Loucy (cell line): ENCODE data around the gene CASK.
"Not testable (repeated sequence)": the region's sequence is repeated elsewhere in the genome, so short reads cannot be mapped to it uniquely, and the experiment has no call there.

ENCODE experiments used
- H2AFZ ChIP-seq: fragments of 200-600 bp; sonication (generic); 2 replicates; pipeline ENCODE4 v1.6.0; 2016; ENCODE audit warnings: antibody characterized with exemption, mild to moderate bottlenecking, low read length, moderate library complexity
- H3F3A ChIP-seq: fragments of 200-600 bp; 2 replicates; pipeline ENCODE4 v1.6.0; 2016; ENCODE audit warnings: antibody characterized with exemption, low read depth, mild to moderate bottlenecking
- H3K27me3 ChIP-seq: fragments of 200-600 bp; sonication (generic); 2 replicates; pipeline ENCODE4 v1.6.1; 2014; ENCODE audit warnings: low read length, mild to moderate bottlenecking; ENCODE audit not compliant: insufficient read depth, poor library complexity, severe bottlenecking
- H3K36me3 ChIP-seq: fragments of 200-600 bp; sonication (generic); 2 replicates; pipeline ENCODE4 v1.6.1; 2016; ENCODE audit warnings: low read length; ENCODE audit not compliant: insufficient read depth
- H3K4me1 ChIP-seq: fragments of 200-600 bp; sonication (generic); 2 replicates; pipeline ENCODE4 v1.5.1; 2014; ENCODE audit warnings: low read length, mild to moderate bottlenecking; ENCODE audit not compliant: insufficient read depth, poor library complexity, severe bottlenecking
- H3K4me2 ChIP-seq: fragments of 200-600 bp; sonication (generic); 2 replicates; pipeline ENCODE4 v1.6.0; 2014; ENCODE audit warnings: antibody characterized with exemption, low read length, low read depth, mild to moderate bottlenecking; ENCODE audit not compliant: poor library complexity, severe bottlenecking
- H3K4me3 ChIP-seq: fragments of 200-600 bp; sonication (generic); 2 replicates; pipeline ENCODE4 v1.5.1; 2014; ENCODE audit warnings: low read length, mild to moderate bottlenecking, mixed read lengths; ENCODE audit not compliant: poor library complexity, severe bottlenecking
- H3K79me2 ChIP-seq: fragments of 200-600 bp; sonication (generic); 2 replicates; pipeline ENCODE4 v1.6.1; 2014; ENCODE audit warnings: low read length; ENCODE audit not compliant: insufficient read depth
- H3K9ac ChIP-seq: fragments of 200-600 bp; sonication (generic); 2 replicates; pipeline ENCODE4 v1.6.0; 2014; ENCODE audit warnings: mild to moderate bottlenecking, low read depth, low read length, moderate library complexity; ENCODE audit not compliant: poor library complexity, severe bottlenecking
- H3K9me2 ChIP-seq: fragments of 200-600 bp; sonication (generic); replicated peaks from 2 replicates; pipeline ENCODE4 v1.6.1; 2016; ENCODE audit warnings: low read depth, low read length, mixed read lengths
- H3K9me3 ChIP-seq: fragments of 200-600 bp; sonication (generic); 2 replicates; pipeline ENCODE4 v1.6.1; 2014; ENCODE audit warnings: mild to moderate bottlenecking, antibody characterized with exemption, low read length, low read depth; ENCODE audit not compliant: insufficient read depth
- H4K20me1 ChIP-seq: fragments of 200-600 bp; sonication (generic); 2 replicates; pipeline ENCODE4 v1.6.0; 2014; ENCODE audit warnings: antibody characterized with exemption, low read length, mild to moderate bottlenecking; ENCODE audit not compliant: insufficient read depth, poor library complexity, severe bottlenecking
- EZH2phosphoT487 ChIP-seq: fragments of 200-600 bp; IDR thresholded peaks from 2 replicates; pipeline ENCODE4 v1.6.1; 2018; ENCODE audit warnings: antibody characterized with exemption, mild to moderate bottlenecking, moderate library complexity, borderline replicate concordance
- TF ChIP-seq, protein P1 (sequence below): fragments of 200-600 bp; sonication (generic); conservative IDR thresholded peaks from 2 replicates; pipeline ENCODE4 v1.5.1; 2014; ENCODE audit warnings: mild to moderate bottlenecking, antibody characterized with exemption, low read length

Gene CASK

DNA sequence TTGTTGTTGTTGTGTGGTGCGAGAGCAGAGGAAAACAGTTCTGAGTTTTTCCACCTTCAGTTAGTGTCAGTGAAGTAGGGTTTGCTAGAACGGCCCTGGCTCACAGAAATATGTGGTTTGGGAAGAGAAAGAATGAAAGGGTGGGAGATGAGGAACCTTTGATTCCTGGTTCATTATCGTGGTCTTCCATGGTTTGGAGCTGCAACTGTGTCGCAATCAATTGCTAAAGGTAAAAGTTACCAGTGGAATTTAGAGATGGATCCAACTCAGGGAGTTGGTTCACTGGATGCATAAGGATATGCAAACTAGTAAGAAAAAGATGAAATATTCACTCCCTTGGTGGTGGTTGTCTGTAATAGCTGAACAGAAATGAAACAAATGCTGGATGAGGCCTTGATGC lies 270.2 kb downstream of the CASK start:
- Histone ChIP-seq H3K79me2 (no peaks in the 10 kb centered on the region), H3K27me3 (no peaks in the 10 kb centered on the region), H2AFZ (no peak overlapping the region), H3K9ac (no peak overlapping the region), H3K4me2 (no peak overlapping the region), H3K9me3 (no peaks in the 10 kb centered on the region), H3K36me3 (peaks cover 13% of the 10 kb centered on the region; the same call in 1 of the 2 replicates), H4K20me1 (no peaks in the 10 kb centered on the region), H3K4me3 (no peak overlapping the region), H3K9me2 (no peaks in the 10 kb centered on the region), H3F3A (no peaks in the 10 kb centered on the region), H3K4me1 (no peaks in the 10 kb centered on the region)
- no peak for TF ChIP-seq EZH2phosphoT487
- TF ChIP-seq, protein P1, sequence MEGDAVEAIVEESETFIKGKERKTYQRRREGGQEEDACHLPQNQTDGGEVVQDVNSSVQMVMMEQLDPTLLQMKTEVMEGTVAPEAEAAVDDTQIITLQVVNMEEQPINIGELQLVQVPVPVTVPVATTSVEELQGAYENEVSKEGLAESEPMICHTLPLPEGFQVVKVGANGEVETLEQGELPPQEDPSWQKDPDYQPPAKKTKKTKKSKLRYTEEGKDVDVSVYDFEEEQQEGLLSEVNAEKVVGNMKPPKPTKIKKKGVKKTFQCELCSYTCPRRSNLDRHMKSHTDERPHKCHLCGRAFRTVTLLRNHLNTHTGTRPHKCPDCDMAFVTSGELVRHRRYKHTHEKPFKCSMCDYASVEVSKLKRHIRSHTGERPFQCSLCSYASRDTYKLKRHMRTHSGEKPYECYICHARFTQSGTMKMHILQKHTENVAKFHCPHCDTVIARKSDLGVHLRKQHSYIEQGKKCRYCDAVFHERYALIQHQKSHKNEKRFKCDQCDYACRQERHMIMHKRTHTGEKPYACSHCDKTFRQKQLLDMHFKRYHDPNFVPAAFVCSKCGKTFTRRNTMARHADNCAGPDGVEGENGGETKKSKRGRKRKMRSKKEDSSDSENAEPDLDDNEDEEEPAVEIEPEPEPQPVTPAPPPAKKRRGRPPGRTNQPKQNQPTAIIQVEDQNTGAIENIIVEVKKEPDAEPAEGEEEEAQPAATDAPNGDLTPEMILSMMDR: no peak

- H3K4me1 ChIP-seq, H4K20me1 ChIP-seq, H3K79me2 ChIP-seq, H3K4me2 ChIP-seq, H3K4me3 ChIP-seq, H2AFZ ChIP-seq, H3K27me3 ChIP-seq, H3K9me3 ChIP-seq, H3K9ac ChIP-seq, H3F3A ChIP-seq, H3K9me2 ChIP-seq, H3K36me3 ChIP-seq: not testable (repeated sequence)
Measured at GRCh38 chrX:41646201-41646600, 277.2 kb downstream of the CASK start.

GRCh38 chrX:41634284-41634683 lies 289.1 kb downstream of the CASK start:
- Histone ChIP-seq H4K20me1 (no peaks in the 10 kb centered on the region), H3K79me2 (no peaks in the 10 kb centered on the region), H2AFZ (no peak overlapping the region), H3K4me3 (no peak overlapping the region), H3K36me3 (no peaks in the 10 kb centered on the region), H3K9me2 (no peaks in the 10 kb centered on the region), H3K27me3 (no peaks in the 10 kb centered on the region), H3K4me1 (peaks cover 5% of the 10 kb centered on the region), H3F3A (no peaks in the 10 kb centered on the region), H3K9ac (no peak overlapping the region), H3K4me2 (no peak overlapping the region), H3K9me3 (no peaks in the 10 kb centered on the region)
- TF ChIP-seq, protein P1: no peak

DNA sequence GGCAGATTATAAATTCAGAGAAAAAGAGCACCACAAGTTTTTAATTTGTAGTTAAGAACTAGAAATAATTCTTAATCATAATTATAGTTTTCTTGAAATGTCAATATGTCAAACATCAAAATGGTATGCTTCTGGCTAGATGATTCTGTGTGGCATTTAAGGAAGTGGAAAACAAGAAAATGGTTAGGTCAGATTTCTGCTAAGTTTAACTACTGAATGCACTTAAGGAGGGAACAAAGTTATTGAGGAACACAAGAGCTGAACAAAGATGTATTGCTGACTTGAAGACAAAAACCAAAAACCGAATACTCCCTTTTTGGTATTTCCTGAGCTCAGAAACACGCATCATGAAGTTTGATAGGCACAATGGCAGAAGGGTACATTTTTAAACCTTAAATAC lies 293.3 kb downstream of the CASK start:
- H2AFZ ChIP-seq: no peak overlapping the region
- TF ChIP-seq, protein P1: no peak
- TF ChIP-seq EZH2phosphoT487: no peak
- no peaks in the 10 kb centered on the region for H3K9me2 ChIP-seq

More for the DNA sequence above, 293.3 kb downstream of the CASK start:
- no peaks in the 10 kb centered on the region for H3F3A ChIP-seq
- no peaks in the 10 kb centered on the region for H3K27me3 ChIP-seq
- H3K4me3 ChIP-seq: no peak overlapping the region
- H3K9me3 ChIP-seq: no peaks in the 10 kb centered on the region
- H3K4me1 ChIP-seq: peaks cover 5% of the 10 kb centered on the region
- H3K4me2 ChIP-seq: no peak overlapping the region
- H3K9ac ChIP-seq: no peak overlapping the region
- no peaks in the 10 kb centered on the region for H4K20me1 ChIP-seq
- H3K79me2 ChIP-seq: no peaks in the 10 kb centered on the region
- H3K36me3 ChIP-seq: peaks cover 6% of the 10 kb centered on the region; the same call in 1 of the 2 replicates
